ENCODE results near the gene SPDYC. TPM values are rescaled to one million over a fixed set of nuclear protein-coding genes. Genes with fewer than 3 reads are reported as not detected.

Gene SPDYC
- total and polyA plus RNA-seq, 2 of the 13 experiments (the other 11 are each of a cell fraction or from before 2014, with no cell fraction given) = 0.15 to 0.33 TPM

DNA sequence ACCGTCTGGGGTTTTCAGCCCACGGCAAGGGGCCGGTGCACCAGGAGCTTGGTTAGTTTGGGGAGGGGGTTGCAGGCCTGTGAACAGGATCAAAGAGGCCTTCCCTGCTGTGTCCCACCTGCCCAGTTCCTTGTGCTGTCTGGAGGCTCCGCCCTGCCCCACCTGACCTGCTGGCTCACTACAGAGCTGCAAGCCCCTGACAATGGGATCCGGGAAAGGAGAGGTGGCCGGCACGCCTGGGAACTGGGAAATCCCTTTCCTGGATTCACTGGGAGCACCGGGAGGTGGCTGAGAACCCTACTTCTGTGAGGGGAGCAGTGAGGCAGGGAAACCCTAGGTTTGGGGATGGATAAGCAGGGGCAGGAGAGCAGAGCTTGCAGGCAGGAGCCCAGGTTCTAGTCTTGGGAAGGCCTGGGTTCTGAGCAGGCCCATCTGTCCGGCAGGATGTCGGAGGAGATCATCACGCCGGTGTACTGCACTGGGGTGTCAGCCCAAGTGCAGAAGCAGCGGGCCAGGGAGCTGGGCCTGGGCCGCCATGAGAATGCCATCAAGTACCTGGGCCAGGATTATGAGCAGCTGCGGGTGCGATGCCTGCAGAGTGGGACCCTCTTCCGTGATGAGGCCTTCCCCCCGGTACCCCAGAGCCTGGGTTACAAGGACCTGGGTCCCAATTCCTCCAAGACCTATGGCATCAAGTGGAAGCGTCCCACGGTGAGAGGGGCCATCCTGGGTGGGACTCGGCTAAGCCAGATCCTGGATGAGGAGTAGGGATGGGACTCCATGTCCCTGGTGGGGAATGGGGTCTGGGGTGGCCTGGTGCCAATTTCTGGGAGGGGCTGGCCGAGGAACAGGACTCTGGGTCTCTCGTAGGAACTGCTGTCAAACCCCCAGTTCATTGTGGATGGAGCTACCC is 12.5 kb downstream of the SPDYC start (continued):
- TF ChIP-seq, protein P1, sequence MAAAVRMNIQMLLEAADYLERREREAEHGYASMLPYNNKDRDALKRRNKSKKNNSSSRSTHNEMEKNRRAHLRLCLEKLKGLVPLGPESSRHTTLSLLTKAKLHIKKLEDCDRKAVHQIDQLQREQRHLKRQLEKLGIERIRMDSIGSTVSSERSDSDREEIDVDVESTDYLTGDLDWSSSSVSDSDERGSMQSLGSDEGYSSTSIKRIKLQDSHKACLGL (CRISPR knock-in tag; IDR thresholded peaks at IDR 0.05) = no peak
- TF ChIP-seq ZNF567 (CRISPR knock-in tag; IDR thresholded peaks at IDR 0.05; ENCODE audit: borderline replicate concordance) = no peak
- 0 out of 2 replicates have a peak, but pooled peaks have one; percentile 41 for TF ChIP-seq ZNF292 (CRISPR knock-in tag; IDR thresholded peaks at IDR 0.05; ENCODE audit: borderline replicate concordance, low read depth)
- TF ChIP-seq MXI1 (IDR thresholded peaks at IDR 0.05; ENCODE audit: borderline replicate concordance, low read depth, low read length) = no peak
- TF ChIP-seq, protein P2, sequence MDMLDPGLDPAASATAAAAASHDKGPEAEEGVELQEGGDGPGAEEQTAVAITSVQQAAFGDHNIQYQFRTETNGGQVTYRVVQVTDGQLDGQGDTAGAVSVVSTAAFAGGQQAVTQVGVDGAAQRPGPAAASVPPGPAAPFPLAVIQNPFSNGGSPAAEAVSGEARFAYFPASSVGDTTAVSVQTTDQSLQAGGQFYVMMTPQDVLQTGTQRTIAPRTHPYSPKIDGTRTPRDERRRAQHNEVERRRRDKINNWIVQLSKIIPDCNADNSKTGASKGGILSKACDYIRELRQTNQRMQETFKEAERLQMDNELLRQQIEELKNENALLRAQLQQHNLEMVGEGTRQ (IDR thresholded peaks at IDR 0.05; ENCODE audit: low read depth, low read length) = no peak
- TF ChIP-seq, protein P2 (CRISPR knock-in tag; IDR thresholded peaks at IDR 0.05; ENCODE audit: borderline replicate concordance) = peak; percentile 59; the same call in 1 of the 2 replicates
- TF ChIP-seq ZFP1 (CRISPR knock-in tag; IDR thresholded peaks at IDR 0.05) = no peak
- no peak for TF ChIP-seq SP140L (CRISPR knock-in tag; IDR thresholded peaks at IDR 0.05; ENCODE audit: borderline replicate concordance)
- no peak for TF ChIP-seq ZNF558 (CRISPR knock-in tag; IDR thresholded peaks at IDR 0.05; ENCODE audit: borderline replicate concordance)
- TF ChIP-seq ETV5 (CRISPR knock-in tag; IDR thresholded peaks at IDR 0.05; ENCODE audit: borderline replicate concordance) = no peak
- TF ChIP-seq, protein P3, sequence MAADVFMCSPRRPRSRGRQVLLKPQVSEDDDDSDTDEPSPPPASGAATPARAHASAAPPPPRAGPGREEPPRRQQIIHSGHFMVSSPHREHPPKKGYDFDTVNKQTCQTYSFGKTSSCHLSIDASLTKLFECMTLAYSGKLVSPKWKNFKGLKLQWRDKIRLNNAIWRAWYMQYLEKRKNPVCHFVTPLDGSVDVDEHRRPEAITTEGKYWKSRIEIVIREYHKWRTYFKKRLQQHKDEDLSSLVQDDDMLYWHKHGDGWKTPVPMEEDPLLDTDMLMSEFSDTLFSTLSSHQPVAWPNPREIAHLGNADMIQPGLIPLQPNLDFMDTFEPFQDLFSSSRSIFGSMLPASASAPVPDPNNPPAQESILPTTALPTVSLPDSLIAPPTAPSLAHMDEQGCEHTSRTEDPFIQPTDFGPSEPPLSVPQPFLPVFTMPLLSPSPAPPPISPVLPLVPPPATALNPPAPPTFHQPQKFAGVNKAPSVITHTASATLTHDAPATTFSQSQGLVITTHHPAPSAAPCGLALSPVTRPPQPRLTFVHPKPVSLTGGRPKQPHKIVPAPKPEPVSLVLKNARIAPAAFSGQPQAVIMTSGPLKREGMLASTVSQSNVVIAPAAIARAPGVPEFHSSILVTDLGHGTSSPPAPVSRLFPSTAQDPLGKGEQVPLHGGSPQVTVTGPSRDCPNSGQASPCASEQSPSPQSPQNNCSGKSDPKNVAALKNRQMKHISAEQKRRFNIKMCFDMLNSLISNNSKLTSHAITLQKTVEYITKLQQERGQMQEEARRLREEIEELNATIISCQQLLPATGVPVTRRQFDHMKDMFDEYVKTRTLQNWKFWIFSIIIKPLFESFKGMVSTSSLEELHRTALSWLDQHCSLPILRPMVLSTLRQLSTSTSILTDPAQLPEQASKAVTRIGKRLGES (CRISPR knock-in tag; IDR thresholded peaks at IDR 0.05; ENCODE audit: borderline replicate concordance) = no peak
- TF ChIP-seq, protein P4, sequence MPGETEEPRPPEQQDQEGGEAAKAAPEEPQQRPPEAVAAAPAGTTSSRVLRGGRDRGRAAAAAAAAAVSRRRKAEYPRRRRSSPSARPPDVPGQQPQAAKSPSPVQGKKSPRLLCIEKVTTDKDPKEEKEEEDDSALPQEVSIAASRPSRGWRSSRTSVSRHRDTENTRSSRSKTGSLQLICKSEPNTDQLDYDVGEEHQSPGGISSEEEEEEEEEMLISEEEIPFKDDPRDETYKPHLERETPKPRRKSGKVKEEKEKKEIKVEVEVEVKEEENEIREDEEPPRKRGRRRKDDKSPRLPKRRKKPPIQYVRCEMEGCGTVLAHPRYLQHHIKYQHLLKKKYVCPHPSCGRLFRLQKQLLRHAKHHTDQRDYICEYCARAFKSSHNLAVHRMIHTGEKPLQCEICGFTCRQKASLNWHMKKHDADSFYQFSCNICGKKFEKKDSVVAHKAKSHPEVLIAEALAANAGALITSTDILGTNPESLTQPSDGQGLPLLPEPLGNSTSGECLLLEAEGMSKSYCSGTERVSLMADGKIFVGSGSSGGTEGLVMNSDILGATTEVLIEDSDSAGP (CRISPR knock-in tag; IDR thresholded peaks at IDR 0.05; ENCODE audit: borderline replicate concordance) = peak; percentile 73; the same call in 1 of the 2 replicates
- no peak for TF ChIP-seq SMAD9 (CRISPR knock-in tag; IDR thresholded peaks at IDR 0.05)
- TF ChIP-seq, protein P5, sequence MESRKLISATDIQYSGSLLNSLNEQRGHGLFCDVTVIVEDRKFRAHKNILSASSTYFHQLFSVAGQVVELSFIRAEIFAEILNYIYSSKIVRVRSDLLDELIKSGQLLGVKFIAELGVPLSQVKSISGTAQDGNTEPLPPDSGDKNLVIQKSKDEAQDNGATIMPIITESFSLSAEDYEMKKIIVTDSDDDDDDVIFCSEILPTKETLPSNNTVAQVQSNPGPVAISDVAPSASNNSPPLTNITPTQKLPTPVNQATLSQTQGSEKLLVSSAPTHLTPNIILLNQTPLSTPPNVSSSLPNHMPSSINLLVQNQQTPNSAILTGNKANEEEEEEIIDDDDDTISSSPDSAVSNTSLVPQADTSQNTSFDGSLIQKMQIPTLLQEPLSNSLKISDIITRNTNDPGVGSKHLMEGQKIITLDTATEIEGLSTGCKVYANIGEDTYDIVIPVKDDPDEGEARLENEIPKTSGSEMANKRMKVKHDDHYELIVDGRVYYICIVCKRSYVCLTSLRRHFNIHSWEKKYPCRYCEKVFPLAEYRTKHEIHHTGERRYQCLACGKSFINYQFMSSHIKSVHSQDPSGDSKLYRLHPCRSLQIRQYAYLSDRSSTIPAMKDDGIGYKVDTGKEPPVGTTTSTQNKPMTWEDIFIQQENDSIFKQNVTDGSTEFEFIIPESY (CRISPR knock-in tag; IDR thresholded peaks at IDR 0.05) = no peak
- TF ChIP-seq PAF1 (CRISPR knock-in tag; IDR thresholded peaks at IDR 0.05) = no peak
- TF ChIP-seq ZBTB38 (CRISPR knock-in tag; IDR thresholded peaks at IDR 0.05) = no peak; the same call in 1 of the 2 replicates
- TF ChIP-seq ZNF564 (CRISPR knock-in tag; IDR thresholded peaks at IDR 0.05) = 0 out of 2 replicates have a peak, but pooled peaks have one; percentile 32
- no peak for TF ChIP-seq GTF2F1 (IDR thresholded peaks at IDR 0.05; ENCODE audit: low read length)

Measured in HepG2 (cell line).